ENCODE data around the gene POC1A.

DNA sequence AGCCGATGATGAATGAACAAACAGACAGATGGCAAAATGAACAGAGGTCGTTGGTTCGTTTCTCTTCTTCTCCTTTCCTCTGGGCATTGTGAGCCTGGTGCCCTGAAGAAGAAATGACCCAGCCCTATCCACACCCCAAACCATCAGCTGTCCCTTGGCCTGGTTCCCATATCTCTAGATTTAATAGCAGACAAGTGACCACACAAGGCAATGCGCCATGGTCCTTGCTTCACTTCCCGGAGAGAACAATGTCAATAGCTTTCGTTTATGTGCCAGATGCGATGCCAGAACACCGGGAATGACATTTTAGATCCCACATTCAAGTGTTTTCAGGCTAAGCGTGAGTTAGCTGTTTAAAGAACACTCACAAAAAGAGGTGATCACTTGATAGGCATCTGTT, 17.7 kb downstream of the POC1A start:
- no peak for TF ChIP-seq ASH2L (IDR thresholded peaks at IDR 0.05; ENCODE audit: low read length)
- no peak for TF ChIP-seq GTF2F1 (IDR thresholded peaks at IDR 0.05; ENCODE audit: borderline replicate concordance, low read depth, low read length)
- TF ChIP-seq, protein P1, sequence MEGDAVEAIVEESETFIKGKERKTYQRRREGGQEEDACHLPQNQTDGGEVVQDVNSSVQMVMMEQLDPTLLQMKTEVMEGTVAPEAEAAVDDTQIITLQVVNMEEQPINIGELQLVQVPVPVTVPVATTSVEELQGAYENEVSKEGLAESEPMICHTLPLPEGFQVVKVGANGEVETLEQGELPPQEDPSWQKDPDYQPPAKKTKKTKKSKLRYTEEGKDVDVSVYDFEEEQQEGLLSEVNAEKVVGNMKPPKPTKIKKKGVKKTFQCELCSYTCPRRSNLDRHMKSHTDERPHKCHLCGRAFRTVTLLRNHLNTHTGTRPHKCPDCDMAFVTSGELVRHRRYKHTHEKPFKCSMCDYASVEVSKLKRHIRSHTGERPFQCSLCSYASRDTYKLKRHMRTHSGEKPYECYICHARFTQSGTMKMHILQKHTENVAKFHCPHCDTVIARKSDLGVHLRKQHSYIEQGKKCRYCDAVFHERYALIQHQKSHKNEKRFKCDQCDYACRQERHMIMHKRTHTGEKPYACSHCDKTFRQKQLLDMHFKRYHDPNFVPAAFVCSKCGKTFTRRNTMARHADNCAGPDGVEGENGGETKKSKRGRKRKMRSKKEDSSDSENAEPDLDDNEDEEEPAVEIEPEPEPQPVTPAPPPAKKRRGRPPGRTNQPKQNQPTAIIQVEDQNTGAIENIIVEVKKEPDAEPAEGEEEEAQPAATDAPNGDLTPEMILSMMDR (IDR thresholded peaks at IDR 0.05; ENCODE audit: control extremely low read depth in 1 of 3, insufficient read depth in 1 of 3, low read depth in 1 of 3, low read length in 3 of 3), result no peak

Data from H1 (cell line).